DOHH2 (cell line): ENCODE data around the gene MRPL10.

Experiments
- H3F3A ChIP-seq: fragments of 200-600 bp; sonication (generic), shearing (Covaris generic); 2 replicates; pipeline ENCODE4 v1.6.0; 2016; ENCODE audit warnings: antibody characterized with exemption, mild to moderate bottlenecking; ENCODE audit not compliant: control insufficient read depth, insufficient read depth
- H3K27ac ChIP-seq: fragments of 200-600 bp; sonication (generic); 2 replicates; pipeline ENCODE4 v1.5.1; 2014; ENCODE audit warnings: low read depth, mild to moderate bottlenecking, low read length, moderate library complexity
- H3K27me3 ChIP-seq: fragments of 200-600 bp; sonication (generic); 2 replicates; pipeline ENCODE4 v1.6.1; 2014; ENCODE audit warnings: mild to moderate bottlenecking, low read length, mixed read lengths; ENCODE audit not compliant: control insufficient read depth
- H3K36me3 ChIP-seq: fragments of 200-600 bp; sonication (generic); 2 replicates; pipeline ENCODE4 v1.6.1; 2014; ENCODE audit warnings: mild to moderate bottlenecking, low read length, moderate library complexity, mixed read lengths; ENCODE audit not compliant: control insufficient read depth
- H3K4me1 ChIP-seq: fragments of 200-600 bp; sonication (generic); 2 replicates; pipeline ENCODE4 v1.6.1; 2014; ENCODE audit warnings: mild to moderate bottlenecking, low read length, mixed read lengths; ENCODE audit not compliant: control insufficient read depth
- H3K4me2 ChIP-seq: fragments of 200-600 bp; sonication (generic); 2 replicates; pipeline ENCODE4 v1.6.0; 2014; ENCODE audit warnings: mild to moderate bottlenecking, low read length, moderate library complexity
- H3K4me3 ChIP-seq: fragments of 200-600 bp; sonication (generic); 2 replicates; pipeline ENCODE4 v1.5.1; 2014; ENCODE audit warnings: mild to moderate bottlenecking, low read length, mixed read lengths
- H3K79me2 ChIP-seq: fragments of 200-600 bp; sonication (generic); 2 replicates; pipeline ENCODE4 v1.6.1; 2014; ENCODE audit warnings: mild to moderate bottlenecking, low read length, mixed read lengths; ENCODE audit not compliant: control insufficient read depth
- H3K9me2 ChIP-seq: fragments of 200-600 bp; sonication (generic); replicated peaks from 2 replicates; pipeline ENCODE4 v1.6.1; 2014; ENCODE audit warnings: mild to moderate bottlenecking, low read length, mixed read lengths; ENCODE audit not compliant: control insufficient read depth
- H3K9me3 ChIP-seq: fragments of 200-600 bp; sonication (generic); 2 replicates; pipeline ENCODE4 v1.6.1; 2014; ENCODE audit warnings: antibody characterized with exemption, low read length, mixed read lengths; ENCODE audit not compliant: control insufficient read depth, insufficient read depth
- H4K20me1 ChIP-seq: fragments of 200-600 bp; sonication (generic); 2 replicates; pipeline ENCODE4 v1.6.0; 2014; ENCODE audit warnings: low read depth, mild to moderate bottlenecking, antibody characterized with exemption, low read length, moderate library complexity; ENCODE audit not compliant: control insufficient read depth, insufficient read depth
- EZH2phosphoT487 ChIP-seq: fragments of 200-600 bp; sonication (generic); IDR thresholded peaks from 2 replicates; pipeline ENCODE4 v1.6.1; 2017; ENCODE audit warnings: borderline replicate concordance, mild to moderate bottlenecking, antibody characterized with exemption, low read length, moderate library complexity, mixed read lengths
- TF ChIP-seq, protein P1 (sequence below): fragments of 200-600 bp; sonication (generic); IDR thresholded peaks from one replicate; pipeline ENCODE4 v1.5.1; 2014; ENCODE audit warnings: antibody characterized with exemption, mild to moderate bottlenecking, low read depth, low read length; ENCODE audit not compliant: poor library complexity, severe bottlenecking

Gene MRPL10

GRCh38 chr17:47867813-47868533 is 36.6 kb upstream of the MRPL10 start:
- TF ChIP-seq EZH2phosphoT487, result no peak
- H3K27me3 ChIP-seq, result peaks cover 32% of the 10 kb centered on the region
- H3K4me1 ChIP-seq, result peaks cover 2% of the 10 kb centered on the region
- no peak overlapping the region for H3K4me2 ChIP-seq
- no peaks in the 10 kb centered on the region for H3K36me3 ChIP-seq
- H3K9me3 ChIP-seq, result no peaks in the 10 kb centered on the region
- H3K79me2 ChIP-seq, result no peaks in the 10 kb centered on the region
- H3K4me3 ChIP-seq, result no peak overlapping the region
- H3F3A ChIP-seq, result no peaks in the 10 kb centered on the region
- H4K20me1 ChIP-seq, result no peaks in the 10 kb centered on the region
- H3K27ac ChIP-seq, result no peak overlapping the region
- H3K9me2 ChIP-seq, result no peaks in the 10 kb centered on the region

GRCh38 chr17:47866941-47867340 is 35.6 kb upstream of the MRPL10 start:
- TF ChIP-seq, protein P1, sequence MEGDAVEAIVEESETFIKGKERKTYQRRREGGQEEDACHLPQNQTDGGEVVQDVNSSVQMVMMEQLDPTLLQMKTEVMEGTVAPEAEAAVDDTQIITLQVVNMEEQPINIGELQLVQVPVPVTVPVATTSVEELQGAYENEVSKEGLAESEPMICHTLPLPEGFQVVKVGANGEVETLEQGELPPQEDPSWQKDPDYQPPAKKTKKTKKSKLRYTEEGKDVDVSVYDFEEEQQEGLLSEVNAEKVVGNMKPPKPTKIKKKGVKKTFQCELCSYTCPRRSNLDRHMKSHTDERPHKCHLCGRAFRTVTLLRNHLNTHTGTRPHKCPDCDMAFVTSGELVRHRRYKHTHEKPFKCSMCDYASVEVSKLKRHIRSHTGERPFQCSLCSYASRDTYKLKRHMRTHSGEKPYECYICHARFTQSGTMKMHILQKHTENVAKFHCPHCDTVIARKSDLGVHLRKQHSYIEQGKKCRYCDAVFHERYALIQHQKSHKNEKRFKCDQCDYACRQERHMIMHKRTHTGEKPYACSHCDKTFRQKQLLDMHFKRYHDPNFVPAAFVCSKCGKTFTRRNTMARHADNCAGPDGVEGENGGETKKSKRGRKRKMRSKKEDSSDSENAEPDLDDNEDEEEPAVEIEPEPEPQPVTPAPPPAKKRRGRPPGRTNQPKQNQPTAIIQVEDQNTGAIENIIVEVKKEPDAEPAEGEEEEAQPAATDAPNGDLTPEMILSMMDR, result no peak
- TF ChIP-seq EZH2phosphoT487, result no peak
- no peaks in the 10 kb centered on the region for H3K4me1 ChIP-seq

GRCh38 chr17:47864791-47865216 is 33.5 kb upstream of the MRPL10 start:
- Histone ChIP-seq H3K9me2 (no peaks in the 10 kb centered on the region), H3K79me2 (no peaks in the 10 kb centered on the region), H3K27me3 (peaks cover 16% of the 10 kb centered on the region), H3K9me3 (no peaks in the 10 kb centered on the region), H3K4me2 (no peak overlapping the region), H3F3A (no peaks in the 10 kb centered on the region), H3K4me3 (no peak overlapping the region), H3K4me1 (no peaks in the 10 kb centered on the region), H4K20me1 (no peaks in the 10 kb centered on the region), H3K27ac (no peak overlapping the region), H3K36me3 (no peaks in the 10 kb centered on the region)
- no peak for TF ChIP-seq EZH2phosphoT487
- TF ChIP-seq, protein P1, result no peak

More at GRCh38 chr17:47866941-47867340, 35.6 kb upstream of the MRPL10 start:
- H3F3A ChIP-seq, result no peaks in the 10 kb centered on the region
- no peak overlapping the region for H3K4me3 ChIP-seq
- no peaks in the 10 kb centered on the region for H3K36me3 ChIP-seq
- H4K20me1 ChIP-seq, result no peaks in the 10 kb centered on the region
- H3K27ac ChIP-seq, result no peak overlapping the region
- no peak overlapping the region for H3K4me2 ChIP-seq
- peaks cover 28% of the 10 kb centered on the region for H3K27me3 ChIP-seq
- H3K9me2 ChIP-seq, result no peaks in the 10 kb centered on the region
- H3K79me2 ChIP-seq, result no peaks in the 10 kb centered on the region
- H3K9me3 ChIP-seq, result no peaks in the 10 kb centered on the region

DNA sequence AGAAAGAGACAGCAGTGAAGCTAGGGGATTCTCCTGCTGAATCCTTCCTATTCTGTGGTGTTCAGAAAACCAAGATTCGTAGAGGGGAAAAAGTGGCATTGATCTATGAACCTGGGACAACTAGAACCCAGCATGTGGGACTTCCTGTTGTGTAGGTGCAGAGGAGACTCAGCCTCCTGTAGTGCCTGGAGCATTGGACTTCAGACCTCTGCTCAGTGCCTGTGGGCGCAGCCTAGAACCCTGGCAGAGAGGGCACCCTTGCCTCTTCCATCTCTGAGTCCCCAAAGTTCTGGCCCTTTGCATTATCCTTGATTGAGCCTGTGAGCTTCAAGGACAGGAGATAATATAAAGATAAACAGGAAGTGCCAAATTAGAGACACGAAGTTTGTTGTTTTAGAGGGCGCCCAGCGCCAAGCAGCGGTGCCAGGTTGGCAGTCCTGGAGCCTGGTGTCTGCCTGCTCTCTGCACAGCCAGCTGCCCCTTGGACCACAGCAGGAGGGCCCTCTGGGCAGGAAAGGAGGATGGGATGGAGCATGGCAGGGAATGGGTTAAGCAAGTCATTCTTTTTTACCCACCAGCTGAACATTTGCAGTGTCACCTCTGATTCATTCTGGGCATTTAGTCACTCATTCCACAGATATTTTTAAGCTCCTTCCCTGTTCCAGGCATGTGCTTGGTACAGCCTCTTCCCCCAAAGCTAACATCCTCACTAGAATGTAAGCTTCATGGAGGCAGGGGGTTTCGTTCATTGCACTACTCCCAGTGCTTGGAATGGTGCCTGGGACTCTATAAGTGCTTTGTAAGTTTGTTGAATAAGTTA is 31.5 kb upstream of the MRPL10 start:
- no peak for TF ChIP-seq EZH2phosphoT487
- TF ChIP-seq, protein P1, result no peak
- H3K27ac ChIP-seq, result no peak overlapping the region
- H3K4me3 ChIP-seq, result no peak overlapping the region
- H3K4me1 ChIP-seq, result no peaks in the 10 kb centered on the region
- no peaks in the 10 kb centered on the region for H3F3A ChIP-seq
- H3K36me3 ChIP-seq, result no peaks in the 10 kb centered on the region
- H3K4me2 ChIP-seq, result no peak overlapping the region
- peaks cover 6% of the 10 kb centered on the region; the same call in 1 of the 2 replicates for H3K27me3 ChIP-seq
- H3K9me2 ChIP-seq, result no peaks in the 10 kb centered on the region
- no peaks in the 10 kb centered on the region for H3K79me2 ChIP-seq
- no peaks in the 10 kb centered on the region for H4K20me1 ChIP-seq
- no peaks in the 10 kb centered on the region for H3K9me3 ChIP-seq
